Effector memory CD4-positive, alpha-beta T cell (primary cell): ENCODE data around the gene S1PR4.

ENCODE experiments used
- DNase-seq, 3 donors: peaks; one replicate each; pipeline ENCODE4 v3.0.0-alpha.2; 2020
- H3K27ac ChIP-seq: 2 replicates; pipeline ENCODE4 v1.7.0; 2013; ENCODE audit warnings: mild to moderate bottlenecking, low read length, moderate library complexity; ENCODE audit not compliant: insufficient read depth, poor library complexity, severe bottlenecking
- H3K27me3 ChIP-seq: replicated peaks from 2 replicates; pipeline ENCODE4 v1.7.0; 2013; ENCODE audit warnings: mild to moderate bottlenecking, low read length; ENCODE audit not compliant: insufficient read depth, control insufficient read depth, poor library complexity, severe bottlenecking
- H3K36me3 ChIP-seq: 2 replicates; pipeline ENCODE4 v1.7.0; 2013; ENCODE audit warnings: mild to moderate bottlenecking, low read length, moderate library complexity; ENCODE audit not compliant: control insufficient read depth, insufficient read depth
- H3K4me1 ChIP-seq: 2 replicates; pipeline ENCODE4 v1.7.0; 2013; ENCODE audit warnings: low read length, mild to moderate bottlenecking; ENCODE audit not compliant: control insufficient read depth, insufficient read depth, poor library complexity, severe bottlenecking
- H3K4me3 ChIP-seq: 2 replicates; pipeline ENCODE4 v1.7.0; 2013; ENCODE audit warnings: low read length, low read depth, mild to moderate bottlenecking; ENCODE audit not compliant: insufficient read depth, poor library complexity, severe bottlenecking
- H3K9me3 ChIP-seq: 2 replicates; pipeline ENCODE4 v1.7.0; 2013; ENCODE audit warnings: mild to moderate bottlenecking, low read length, moderate library complexity; ENCODE audit not compliant: control insufficient read depth

S1PR4 gene

GRCh38 chr19:3222709-3223108 is 44.1 kb downstream of the S1PR4 start:
- no peaks in the 10 kb centered on the region for H3K9me3 ChIP-seq
- no peak overlapping the region for H3K27ac ChIP-seq
- H3K36me3 ChIP-seq = no peaks in the 10 kb centered on the region
- H3K27me3 ChIP-seq = peaks cover 30% of the 10 kb centered on the region
- DNase-seq = no peak
- no peaks in the 10 kb centered on the region for H3K4me1 ChIP-seq
- H3K4me3 ChIP-seq = no peak overlapping the region

- Histone ChIP-seq H3K27ac (no peak within 1 kb of the TSS), H3K27me3 (peaks cover 37% of the 10 kb centered on the region), H3K4me1 (no peaks in the 10 kb centered on the region), H3K36me3 (no peaks in the 10 kb centered on the region), H3K4me3 (no peak within 1 kb of the TSS), H3K9me3 (no peaks in the 10 kb centered on the region)
- peak; percentile 29 to 50 (median 34) for DNase-seq
Observed at GRCh38 chr19:3224346-3225168, 46.0 kb downstream of the S1PR4 start, which contains the start of gene CELF5. Gene CELF5, plus strand, starts transcription at chr19:3224661. Its CDS starts 79 bp downstream, at chr19:3224740.

GRCh38 chr19:3225169-3225485 is 46.6 kb downstream of the S1PR4 start:
- peaks cover 37% of the 10 kb centered on the region for H3K27me3 ChIP-seq
- DNase-seq = no peak

GRCh38 chr19:3225677-3226093 is 47.1 kb downstream of the S1PR4 start:
- Histone ChIP-seq H3K36me3 (no peaks in the 10 kb centered on the region), H3K27me3 (peaks cover 37% of the 10 kb centered on the region), H3K27ac (no peak overlapping the region), H3K4me1 (no peaks in the 10 kb centered on the region), H3K9me3 (no peaks in the 10 kb centered on the region), H3K4me3 (no peak overlapping the region)
- DNase-seq = no peak

More at GRCh38 chr19:3225169-3225485, 46.6 kb downstream of the S1PR4 start:
- Histone ChIP-seq H3K27ac (no peak overlapping the region), H3K4me3 (no peak overlapping the region), H3K9me3 (no peaks in the 10 kb centered on the region), H3K36me3 (no peaks in the 10 kb centered on the region), H3K4me1 (no peaks in the 10 kb centered on the region)

- peaks cover 37% of the 10 kb centered on the region for H3K27me3 ChIP-seq
- H3K4me3 ChIP-seq = no peak overlapping the region
Observed at GRCh38 chr19:3227054-3227626, 48.6 kb downstream of the S1PR4 start.

GRCh38 chr19:3229346-3229743 is 50.8 kb downstream of the S1PR4 start:
- no peaks in the 10 kb centered on the region for H3K9me3 ChIP-seq
- no peaks in the 10 kb centered on the region for H3K4me1 ChIP-seq
- H3K27me3 ChIP-seq = peaks cover 31% of the 10 kb centered on the region

More at GRCh38 chr19:3227054-3227626, 48.6 kb downstream of the S1PR4 start:
- H3K4me1 ChIP-seq = no peaks in the 10 kb centered on the region
- H3K27ac ChIP-seq = no peak overlapping the region
- no peak for DNase-seq
- no peaks in the 10 kb centered on the region for H3K9me3 ChIP-seq
- no peaks in the 10 kb centered on the region for H3K36me3 ChIP-seq

More at GRCh38 chr19:3229346-3229743, 50.8 kb downstream of the S1PR4 start:
- DNase-seq = no peak
- Histone ChIP-seq H3K36me3 (no peaks in the 10 kb centered on the region), H3K4me3 (no peak overlapping the region), H3K27ac (no peak overlapping the region)
